ENCODE measurements around the gene PFKFB2.
"Not testable (repeated sequence)": the region's sequence is repeated elsewhere in the genome, so short reads cannot be mapped to it uniquely, and the experiment has no call there.

PFKFB2 gene

DNA sequence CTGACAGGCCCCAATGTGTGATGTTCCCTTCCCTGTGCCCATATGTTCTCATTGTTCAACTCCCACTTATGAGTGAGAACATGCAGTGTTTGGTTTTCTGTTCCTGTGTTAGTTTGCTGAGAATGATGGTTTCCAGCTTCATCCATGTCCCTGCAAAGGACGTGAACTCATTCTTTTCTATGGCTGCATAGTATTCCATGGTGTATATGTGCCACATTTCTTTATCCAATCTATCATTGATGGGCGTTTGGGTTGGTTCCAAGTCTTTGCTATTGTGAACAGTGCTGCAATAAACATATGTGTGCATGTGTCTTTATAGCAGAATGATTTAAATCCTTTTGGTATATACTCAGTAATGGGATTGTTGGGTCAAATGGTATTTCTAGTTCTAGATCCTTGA is 11.7 kb upstream of the PFKFB2 start:
- DNase-seq, result not testable (repeated sequence)

- no peak for DNase-seq
Measured at GRCh38 chr1:207045453-207045852, 7.6 kb upstream of the PFKFB2 start.

DNA sequence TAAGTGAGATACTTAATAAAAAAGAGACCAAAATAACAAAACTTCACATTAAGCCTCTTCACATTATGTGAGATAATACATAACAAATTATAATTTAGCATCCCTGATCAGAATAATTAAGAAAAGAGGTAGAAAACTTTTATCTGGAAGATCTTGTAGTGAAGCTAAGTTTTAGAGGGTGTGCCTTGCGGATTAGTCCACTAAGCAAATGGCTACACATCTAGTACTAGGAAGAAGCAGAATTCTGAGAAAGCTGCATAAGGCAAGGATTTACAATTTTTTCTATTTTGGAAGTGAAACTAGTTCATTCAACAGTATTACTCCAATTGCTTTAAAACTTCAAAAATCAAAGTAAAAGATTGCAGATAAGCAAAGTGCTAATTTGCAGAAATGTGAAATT is 5.6 kb upstream of the PFKFB2 start:
- DNase-seq, result no peak

- no peak for DNase-seq
Measured at GRCh38 chr1:207048041-207048440, 5.0 kb upstream of the PFKFB2 start.

DNA sequence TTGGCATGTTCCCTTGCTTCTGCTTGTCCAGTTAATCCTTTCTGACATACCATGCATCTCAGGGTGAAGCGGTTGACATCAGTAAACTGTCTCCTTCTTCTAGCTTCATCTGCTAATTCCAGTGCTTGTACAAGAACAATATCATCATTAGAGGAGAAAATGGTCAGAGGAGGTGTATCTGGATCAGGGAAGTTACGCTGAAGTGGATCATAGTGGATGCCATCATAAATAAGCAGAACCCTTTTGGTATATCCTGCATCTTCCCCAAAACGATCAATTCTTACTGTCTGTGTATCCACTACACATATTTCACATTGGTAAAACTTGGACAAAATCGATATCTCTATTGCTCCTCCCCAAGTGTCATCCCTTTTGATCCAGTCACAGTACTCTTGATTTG is 4.0 kb upstream of the PFKFB2 start:
- no peak for DNase-seq

DNA sequence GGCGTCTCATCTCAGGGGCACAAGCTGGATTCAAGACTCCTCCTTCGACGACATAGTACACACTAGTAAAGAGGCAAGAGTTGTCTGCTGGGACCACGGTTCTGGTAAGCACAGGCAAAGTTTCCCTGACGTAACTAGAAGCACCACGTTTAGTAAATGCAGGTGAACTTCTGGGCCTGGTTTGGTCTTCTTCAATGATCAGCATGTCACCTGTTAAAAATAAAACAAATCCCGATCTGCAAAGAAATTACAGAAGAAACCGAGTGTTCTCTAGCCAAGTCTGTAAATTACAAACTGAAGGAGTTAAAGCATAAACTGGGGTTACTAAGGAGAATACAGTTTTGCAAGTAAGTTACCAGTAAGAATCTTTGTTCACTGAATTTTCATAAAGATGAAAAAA is 3.6 kb upstream of the PFKFB2 start:
- no peak for DNase-seq

DNA sequence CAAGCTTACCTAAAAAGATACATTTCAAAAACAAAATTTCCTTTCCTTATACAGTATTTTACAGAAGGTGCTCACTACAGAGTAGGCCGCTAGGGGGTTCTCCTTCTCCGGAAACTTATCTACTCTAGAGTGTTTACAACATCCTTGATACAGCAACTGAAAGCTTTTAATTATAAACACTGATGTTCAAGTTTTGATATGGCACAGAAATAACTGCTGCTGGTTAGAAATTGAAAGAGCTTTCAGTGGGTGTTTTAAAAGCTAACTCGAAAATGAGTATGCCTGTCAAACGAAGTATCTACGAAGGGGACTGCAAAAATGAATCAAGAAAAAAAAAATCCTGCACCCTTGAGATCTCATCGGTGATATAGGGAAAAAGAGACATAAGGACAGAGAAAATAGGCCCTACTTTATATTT is 3.1 kb upstream of the PFKFB2 start:
- DNase-seq, result peak; percentile 46 to 55

- DNase-seq, result peak; percentile 89 to 93
Measured at GRCh38 chr1:207050480-207051190, 2.4 kb upstream of the PFKFB2 start.

- DNase-seq, result peak in 1 of 2 donors; percentile 7
Measured at GRCh38 chr1:207051191-207051943, 1.7 kb upstream of the PFKFB2 start, which contains the start of gene YOD1. Gene YOD1, minus strand, starts transcription at chr1:207051208. Its CDS starts 178 bp downstream, at chr1:207051030.

GRCh38 chr1:207054491-207054890 is 1.4 kb downstream of the PFKFB2 start:
- DNase-seq, result no peak

DNA sequence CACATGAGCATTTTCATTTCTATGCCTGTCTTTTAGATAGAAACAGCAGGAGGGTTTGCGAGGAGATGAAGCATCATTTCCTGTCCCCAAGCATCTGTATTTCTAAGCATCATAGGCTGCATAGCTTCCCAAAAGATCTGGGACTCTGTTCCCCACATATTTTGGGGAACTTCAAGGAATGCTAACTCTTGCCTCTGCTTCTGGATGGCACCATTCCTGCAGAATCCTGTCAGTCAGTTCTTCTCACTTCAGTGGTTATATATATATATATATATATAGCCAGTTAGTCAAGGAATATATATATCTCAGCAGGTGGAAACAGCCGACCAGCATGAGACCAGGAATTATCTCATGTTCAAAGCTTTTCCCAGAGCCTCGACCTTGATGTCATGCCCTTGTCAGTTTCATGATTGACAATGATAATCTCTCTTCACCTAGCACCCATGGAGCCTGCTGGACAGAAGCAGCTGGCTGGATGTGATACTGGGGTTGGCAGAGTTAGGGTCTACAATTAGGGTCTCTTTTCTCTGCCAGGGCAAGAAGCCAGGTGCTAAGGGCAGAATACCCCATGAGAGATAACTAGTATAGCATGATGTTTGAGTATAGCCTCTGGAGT is 2.4 kb downstream of the PFKFB2 start:
- no peak for DNase-seq

- no peak for DNase-seq
Measured at GRCh38 chr1:207056673-207057072, 3.6 kb downstream of the PFKFB2 start.

- DNase-seq, result no peak
Measured at GRCh38 chr1:207058252-207058651, 5.2 kb downstream of the PFKFB2 start.

- DNase-seq, result no peak
Measured at GRCh38 chr1:207058878-207059867, 6.1 kb downstream of the PFKFB2 start.

GRCh38 chr1:207059881-207060280 is 6.8 kb downstream of the PFKFB2 start:
- DNase-seq, result no peak

GRCh38 chr1:207060596-207060995 is 7.5 kb downstream of the PFKFB2 start:
- no peak for DNase-seq

GRCh38 chr1:207062058-207062457 is 9.0 kb downstream of the PFKFB2 start:
- no peak for DNase-seq

DNA sequence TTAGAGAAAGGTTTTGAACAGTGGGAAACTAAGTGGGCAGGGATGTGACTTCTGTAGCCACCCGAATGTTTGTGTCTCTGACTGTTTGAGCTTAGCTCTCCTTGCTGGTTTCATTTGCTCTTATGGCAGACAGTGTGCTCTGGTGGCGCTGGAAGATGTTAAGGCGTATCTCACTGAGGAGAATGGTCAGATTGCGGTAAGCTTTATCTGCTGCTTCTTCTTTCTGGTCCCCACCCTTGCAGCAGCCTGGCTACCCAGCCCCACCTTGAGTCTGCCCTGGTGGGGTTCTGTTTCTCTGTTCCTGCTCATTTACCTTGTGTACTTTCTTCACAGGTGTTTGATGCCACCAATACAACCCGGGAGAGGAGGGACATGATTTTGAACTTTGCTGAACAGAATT is 9.9 kb downstream of the PFKFB2 start:
- DNase-seq, result no peak

GRCh38 chr1:207064561-207064960 is 11.5 kb downstream of the PFKFB2 start:
- no peak for DNase-seq

DNA sequence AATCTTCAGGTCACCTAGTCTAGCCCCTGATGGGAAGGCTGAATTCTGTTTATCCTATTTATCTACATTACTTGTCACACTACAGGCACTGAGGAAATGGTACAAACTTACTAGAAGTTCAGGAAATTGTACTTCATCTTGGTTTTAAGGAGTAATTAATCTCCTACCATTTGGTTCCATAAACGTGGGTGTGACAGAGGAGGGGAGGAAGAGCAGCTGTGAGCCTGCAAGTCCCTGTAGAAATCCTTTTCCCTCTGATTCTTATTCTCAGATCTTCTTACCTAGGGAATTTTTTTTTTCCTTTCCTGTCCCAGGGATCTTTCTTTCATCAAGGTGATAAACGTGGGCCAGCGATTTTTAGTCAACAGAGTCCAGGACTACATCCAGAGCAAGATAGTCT is 14.1 kb downstream of the PFKFB2 start:
- DNase-seq, result no peak

DNA sequence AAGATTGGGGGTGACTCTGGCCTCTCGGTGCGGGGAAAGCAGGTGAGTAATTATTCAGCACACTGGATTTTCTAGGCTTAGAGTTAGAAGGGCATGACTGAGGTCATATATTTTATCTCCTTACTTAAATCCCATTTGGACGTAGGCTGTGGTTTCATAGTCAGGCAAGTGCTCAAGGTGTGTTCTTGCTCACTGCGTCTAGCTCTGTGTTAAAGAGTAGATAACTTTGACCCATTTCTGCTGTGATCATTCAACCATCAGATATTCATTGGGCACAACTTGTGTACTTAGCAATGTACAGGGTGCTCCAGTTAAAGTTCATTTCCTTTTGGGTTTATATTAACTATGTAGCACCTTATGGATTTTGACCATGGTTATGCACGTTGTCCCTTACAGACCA is 14.6 kb downstream of the PFKFB2 start:
- no peak for DNase-seq

- no peak for DNase-seq
Measured at GRCh38 chr1:207069061-207069460, 16.0 kb downstream of the PFKFB2 start.
